ENCODE measurements around the gene NCOA3. TPM values are rescaled to one million over a fixed set of nuclear protein-coding genes. Genes with fewer than 3 reads are reported as not detected.

NCOA3 gene
- total and polyA plus RNA-seq, 2 of the 8 experiments (the other 6 are each of a cell fraction or from before 2014, with no cell fraction given): 7.9 to 24.7 TPM

DNA sequence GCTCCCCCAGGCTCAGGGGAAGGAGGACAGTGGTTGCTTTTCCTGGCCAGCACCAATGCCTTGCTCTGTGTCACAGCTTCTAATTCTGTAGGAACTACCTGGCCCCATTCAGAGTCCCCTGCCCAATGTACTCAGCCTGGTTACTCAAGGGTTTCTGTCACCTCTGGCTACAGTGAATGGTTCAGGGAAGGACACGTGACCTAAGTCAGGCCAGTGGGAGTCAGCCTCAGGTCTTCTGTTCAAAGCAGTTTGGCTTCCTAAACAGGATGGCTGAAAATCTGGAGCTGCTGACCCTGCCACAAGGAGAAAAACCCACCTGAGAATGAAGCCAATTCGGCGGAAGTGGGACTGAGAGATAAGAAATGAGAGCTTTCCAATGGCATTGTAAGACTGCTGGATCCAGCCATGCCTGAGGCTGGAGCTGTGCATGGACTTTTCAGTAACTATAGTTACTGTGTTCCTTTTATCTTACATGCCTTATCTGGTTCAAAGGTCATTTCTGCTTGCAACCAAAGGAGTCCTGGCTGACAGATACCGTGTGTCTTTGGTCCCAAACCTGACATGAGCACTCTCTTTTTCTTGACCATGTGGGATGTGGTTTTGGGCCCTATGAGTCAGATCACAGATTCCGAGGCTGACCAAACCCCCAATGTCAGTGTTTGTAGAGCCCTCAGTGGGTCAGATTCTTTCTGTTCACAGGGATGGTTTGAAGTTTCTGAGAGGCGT is 179.3 kb downstream of the NCOA3 start:
- Histone ChIP-seq H2AK5ac (ENCODE audit: low read depth, low read length) (no peak overlapping the region), H3K79me2 (ENCODE audit: control insufficient read depth in 1 of 2, insufficient read depth in 2 of 2, low read length in 2 of 2) (no peaks in the 10 kb centered on the region), H3K14ac (ENCODE audit: insufficient read length) (no peak overlapping the region), H3K36me3 (ENCODE audit: control insufficient read depth in 2 of 4, insufficient read depth in 4 of 4, low read length in 3 of 4) (no peaks in the 10 kb centered on the region), H3K23me2 (ENCODE audit: low read depth, low read length) (no peaks in the 10 kb centered on the region), H4K8ac (ENCODE audit: extremely low read depth, insufficient read depth, low read length) (no peak overlapping the region), H3K4me3 (ENCODE audit: extremely low read depth in 1 of 4, insufficient read depth in 2 of 4, low read depth in 3 of 4, low read length in 4 of 4) (no peak overlapping the region), H3K79me1 (ENCODE audit: low read depth, low read length) (no peaks in the 10 kb centered on the region), H3K23ac (ENCODE audit: insufficient read length) (no peak overlapping the region), H2BK20ac (ENCODE audit: low read length) (no peak overlapping the region), H2AFZ (ENCODE audit: low read length) (no peak overlapping the region), H2BK5ac (ENCODE audit: low read depth, low read length) (no peak overlapping the region), H3K18ac (ENCODE audit: extremely low read depth, low read length) (no peak overlapping the region), H3K27me3 (replicated peaks in 1 of 4; ENCODE audit: control insufficient read depth in 3 of 4, extremely low read depth in 1 of 4, insufficient read depth in 3 of 4, low read length in 3 of 4) (no peaks in the 10 kb centered on the region), H3K9ac (replicated peaks in 1 of 4; ENCODE audit: extremely low read depth in 1 of 4, low read depth in 3 of 4, low read length in 3 of 4) (no peak overlapping the region), H3K4ac (replicated peaks; ENCODE audit: insufficient read length, low read depth, low read length) (no peak overlapping the region), H4K91ac (replicated peaks; ENCODE audit: insufficient read length, low read length) (no peak overlapping the region), H4K20me1 (replicated peaks in 1 of 2; ENCODE audit: control insufficient read depth in 1 of 2, insufficient read depth in 2 of 2, low read length in 2 of 2) (peaks cover 0 to 2% of the 10 kb centered on the region in 2 experiments), H3K27ac (ENCODE audit: low read depth, low read length) (no peak overlapping the region), H3K9me3 (ENCODE audit: insufficient read depth in 2 of 2, low read depth in 1 of 2, low read length in 1 of 2) (no peaks in the 10 kb centered on the region), H4K5ac (ENCODE audit: insufficient read length, low read depth, low read length) (no peak overlapping the region), H2BK12ac (ENCODE audit: low read depth, low read length) (no peak overlapping the region), H2BK15ac (ENCODE audit: low read length) (no peak overlapping the region), H2BK120ac (replicated peaks; ENCODE audit: low read depth, low read length) (no peak overlapping the region), H3K56ac (replicated peaks; ENCODE audit: insufficient read length, low read depth, low read length) (no peak overlapping the region), H3K4me1 (replicated peaks in 1 of 4; ENCODE audit: control insufficient read depth in 3 of 4, insufficient read depth in 4 of 4, low read length in 3 of 4) (peaks cover 0 to 7% (median 1%) of the 10 kb centered on the region in 4 experiments; a peak in 5 of 7 replicates), H3K4me2 (ENCODE audit: insufficient read depth in 1 of 2, low read depth in 2 of 2, low read length in 2 of 2) (no peak overlapping the region)
- no peak for FAIRE-seq
- 87% methylated on average over 6 of the region's 6 CpGs; no CpG with 5 or more reads in 1 of the 2 experiments for WGBS, 2 experiments (ENCODE audit: extremely low coverage in 1 of 2, insufficient coverage in 1 of 2, insufficient read length in 1 of 2, insufficient replicate concordance in 2 of 2, low coverage in 1 of 2, low lambda C conversion rate in 2 of 2, missing lambda C conversion rate in 1 of 2)
- no peak for DNase-seq (ENCODE audit: low read depth in 1 of 2, low spot score in 2 of 2)
- ChIA-PET POLR2A (ENCODE audit: partially characterized antibody) (interaction anchor here (0.6 kb wide), 1 partner anchor 90 kb away, joined by 3 read pairs; no protein-coding TSS in a partner anchor), CTCF (ENCODE audit: partially characterized antibody) (interaction anchor here (0.9 to 9.7 kb wide), 10 partner anchors 9 to 940 kb away, joined by 3 to 92 read pairs (median 4); no protein-coding TSS in a partner anchor)
- TF ChIP-seq, protein P1, sequence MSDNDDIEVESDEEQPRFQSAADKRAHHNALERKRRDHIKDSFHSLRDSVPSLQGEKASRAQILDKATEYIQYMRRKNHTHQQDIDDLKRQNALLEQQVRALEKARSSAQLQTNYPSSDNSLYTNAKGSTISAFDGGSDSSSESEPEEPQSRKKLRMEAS (IDR thresholded peaks at IDR 0.05): no peak
- TF ChIP-seq GABPA (IDR thresholded peaks at IDR 0.05; ENCODE audit: borderline replicate concordance, insufficient read depth, low read length) (no peak), SP2 (IDR thresholded peaks at IDR 0.05; ENCODE audit: low read length) (no peak), ASH2L (IDR thresholded peaks at IDR 0.05; ENCODE audit: low read length) (no peak)
